Pulmonary artery endothelial cell (primary cell): ENCODE results near the gene DIP2B. TPM values are rescaled to one million over a fixed set of nuclear protein-coding genes. Genes with fewer than 3 reads are reported as not detected.
A peak's percentile ranks its signal among the peaks of the same experiment; 100 is the strongest.

Experiments
- DNase-seq: peaks from one replicate; pipeline ENCODE4 v3.0.0-alpha.2; 2011; ENCODE audit warnings: low read depth, low spot score
- total RNA-seq: library from RNA; depleted of rRNA; stranded (reverse); fragments of >200 nt; gene quantifications from 2 replicates; pipeline ENCODE4 v1.2.3, GENCODE V29; 2014

Gene DIP2B
- total RNA-seq, 1 donor from 2014 or later = 29.6 TPM

GRCh38 chr12:50635857-50636256 is 131.1 kb downstream of the DIP2B start:
- DNase-seq = no peak

- DNase-seq = no peak
Observed at GRCh38 chr12:50636505-50636904, 131.7 kb downstream of the DIP2B start.

GRCh38 chr12:50637870-50638481 is 133.2 kb downstream of the DIP2B start:
- no peak for DNase-seq

GRCh38 chr12:50638482-50638880 is 133.7 kb downstream of the DIP2B start:
- DNase-seq = no peak

- DNase-seq = no peak
Observed at GRCh38 chr12:50639721-50640120, 134.9 kb downstream of the DIP2B start.

GRCh38 chr12:50640321-50640939 is 135.6 kb downstream of the DIP2B start:
- DNase-seq = no peak

- no peak for DNase-seq
Observed at GRCh38 chr12:50641566-50641965, 136.8 kb downstream of the DIP2B start.

GRCh38 chr12:50642035-50642451 is 137.3 kb downstream of the DIP2B start:
- DNase-seq = peak; percentile 41

- no peak for DNase-seq
Observed at GRCh38 chr12:50642761-50643160, 138.0 kb downstream of the DIP2B start.

GRCh38 chr12:50647031-50647430 is 142.2 kb downstream of the DIP2B start:
- DNase-seq = no peak

- no peak for DNase-seq
Observed at GRCh38 chr12:50647479-50647878, 142.7 kb downstream of the DIP2B start.

GRCh38 chr12:50650285-50650684 is 145.5 kb downstream of the DIP2B start:
- no peak for DNase-seq

GRCh38 chr12:50655374-50655921 is 150.7 kb downstream of the DIP2B start:
- no peak for DNase-seq

- DNase-seq = no peak
Observed at GRCh38 chr12:50659260-50659659, 154.5 kb downstream of the DIP2B start.

- DNase-seq = no peak
Observed at GRCh38 chr12:50659690-50660424, 155.1 kb downstream of the DIP2B start.

GRCh38 chr12:50660425-50660822 is 155.6 kb downstream of the DIP2B start:
- DNase-seq = no peak

GRCh38 chr12:50661300-50662115 is 156.7 kb downstream of the DIP2B start:
- no peak for DNase-seq

GRCh38 chr12:50662116-50662510 is 157.3 kb downstream of the DIP2B start:
- no peak for DNase-seq

GRCh38 chr12:50665170-50665569 is 160.4 kb downstream of the DIP2B start:
- DNase-seq = no peak

- no peak for DNase-seq
Observed at GRCh38 chr12:50665609-50666008, 160.8 kb downstream of the DIP2B start.

GRCh38 chr12:50666023-50666422 is 161.2 kb downstream of the DIP2B start:
- no peak for DNase-seq

- DNase-seq = no peak
Observed at GRCh38 chr12:50672158-50672557, 167.4 kb downstream of the DIP2B start.
